GM12878 (cell line): ENCODE results near the gene VPS13C. TPM values are rescaled to one million over a fixed set of nuclear protein-coding genes. Genes with fewer than 3 reads are reported as not detected.
A peak's percentile ranks its signal among the peaks of the same experiment; 100 is the strongest.

Source experiments
- ATAC-seq: fragments of 200-7000 bp; cut with Tn5 transposase; 3 replicates; pipeline ENCODE4 v1.9.1; 2020; ENCODE audit warnings: mild to moderate bottlenecking, moderate library complexity
- BruUV-seq: library from RNA; stranded (reverse); fragments of 400-500 nt; replicated peaks from 2 replicates; lab custom pipeline; 2021; lab: Mats Ljungman, UMichigan
- CTCF ChIA-PET: fragments of 300-600 bp; sonication (Branson Sonifier 250); formaldehyde crosslinking; extraction: SDS; loops from one replicate; lab custom pipeline; 2021; ENCODE audit warnings: inconsistent platforms; lab: Yijun Ruan, JAX
- POLR2A ChIA-PET: fragments of 350-600 bp; formaldehyde crosslinking; extraction: SDS; loops from one replicate; lab custom pipeline; 2021; ENCODE audit warnings: inconsistent platforms; lab: Charles Lee
- RAD21 ChIA-PET: fragments of 300-600 bp; sonication (Branson Sonifier 250); formaldehyde crosslinking; loops from one replicate; lab custom pipeline; 2023; ENCODE audit warnings: antibody characterized with exemption; ENCODE audit not compliant: unreplicated experiment; lab: Charles Lee
- SMC1A ChIA-PET: fragments of 300-600 bp; sonication (Branson Sonifier 250); formaldehyde crosslinking; loops from one replicate; lab custom pipeline; 2023; ENCODE audit not compliant: unreplicated experiment, uncharacterized antibody; lab: Charles Lee
- DNase-seq: peaks from one replicate; pipeline ENCODE4 v3.0.0-alpha.2; 2011; ENCODE audit warnings: low read depth, low spot score
- FAIRE-seq: peaks from 3 replicates; lab custom pipeline; 2011; peaks lifted over from hg19 to GRCh38; lab: Jason Lieb, UNC
- H2AFZ ChIP-seq: 2 replicates; pipeline ENCODE4 v1.6.0; 2011; ENCODE audit warnings: low read depth, low read length, control low read depth; ENCODE audit not compliant: control insufficient read depth
- H3K27ac ChIP-seq: 2 replicates; pipeline ENCODE4 v1.5.1; 2011; ENCODE audit warnings: control low read depth; ENCODE audit not compliant: control insufficient read depth, insufficient read depth
- H3K27me3 ChIP-seq, 2 experiments: replicated peaks in 1 of 2; 2 replicates each; pipeline versions ENCODE4 v1.6.0 to v1.6.1; 2011; ENCODE audit warnings: low read length in 1 of 2; ENCODE audit not compliant: control insufficient read depth in 2 of 2, insufficient read depth in 2 of 2
- H3K36me3 ChIP-seq, 2 experiments: 2 replicates each; pipeline ENCODE4 v1.5.1; 2011; ENCODE audit warnings: low read length in 1 of 2; ENCODE audit not compliant: control insufficient read depth in 2 of 2, insufficient read depth in 2 of 2
- H3K4me1 ChIP-seq: 2 replicates; pipeline ENCODE4 v1.6.1; 2011; ENCODE audit warnings: mild to moderate bottlenecking, low read length, moderate library complexity, mixed read lengths; ENCODE audit not compliant: control insufficient read depth, insufficient read depth
- H3K4me2 ChIP-seq: 2 replicates; pipeline ENCODE4 v1.6.0; 2011; ENCODE audit warnings: control low read depth; ENCODE audit not compliant: control insufficient read depth, insufficient read depth
- H3K4me3 ChIP-seq: fragments of 200-600 bp; sonication (generic); 2 replicates; pipeline ENCODE4 v1.5.1; 2016
- H3K79me2 ChIP-seq: 2 replicates; pipeline ENCODE4 v1.6.0; 2011; ENCODE audit warnings: low read length; ENCODE audit not compliant: control insufficient read depth, insufficient read depth
- H3K9ac ChIP-seq: 2 replicates; pipeline ENCODE4 v1.8.0; 2011; ENCODE audit warnings: low read length, control low read depth, mixed read lengths; ENCODE audit not compliant: control insufficient read depth, insufficient read depth
- H3K9me3 ChIP-seq: replicated peaks from 3 replicates; pipeline ENCODE4 v1.5.1; 2011; ENCODE audit warnings: mild to moderate bottlenecking, low read length; ENCODE audit not compliant: control insufficient read depth, insufficient read depth
- H4K20me1 ChIP-seq: 2 replicates; pipeline ENCODE4 v1.6.0; 2011; ENCODE audit not compliant: control insufficient read depth, insufficient read depth
- HDGF ChIP-seq: fragments of 450-650 bp; IDR thresholded peaks from 2 replicates; pipeline ENCODE4 v1.6.1; 2016; ENCODE audit warnings: antibody characterized with exemption
- MAX ChIP-seq: IDR thresholded peaks from 2 replicates; pipeline ENCODE4 v1.6.1; 2012; ENCODE audit warnings: low read depth, low read length, improper control_type of control experiment
- MLLT1 ChIP-seq: fragments of 450-650 bp; IDR thresholded peaks from 2 replicates; pipeline ENCODE4 v1.6.1; 2016; ENCODE audit warnings: mild to moderate bottlenecking
- NBN ChIP-seq: fragments of 450-650 bp; IDR thresholded peaks from 2 replicates; pipeline ENCODE4 v1.6.1; 2016
- YY1 ChIP-seq: IDR thresholded peaks from 2 replicates; pipeline ENCODE4 v1.6.1; 2011; ENCODE audit warnings: low read depth, mild to moderate bottlenecking, low read length
- ZNF24 ChIP-seq: fragments of 450-650 bp; IDR thresholded peaks from 2 replicates; pipeline ENCODE4 v1.6.1; 2017; ENCODE audit warnings: antibody characterized with exemption, mild to moderate bottlenecking
- WGBS: methylation state at CpG from one replicate; pipeline ENCODE4 v1.1.6; 2016; ENCODE audit warnings: low lambda C conversion rate; ENCODE audit not compliant: insufficient replicate concordance, insufficient coverage; ENCODE audit errors: missing lambda C conversion rate; 5-methylcytosine and 5-hydroxymethylcytosine counted together
- in situ Hi-C: fragments of 300-500 bp; cut with MboI; formaldehyde crosslinking; loops from 9 replicates; pipeline ENCODE4 v1.14.3; 2018; ENCODE audit warnings: mixed read lengths
- intact Hi-C: fragments of 100-400 bp; cut with micrococcal nuclease; formaldehyde crosslinking; loops from one replicate; pipeline ENCODE4 v1.14.2; 2022; ENCODE audit not compliant: unreplicated experiment
- polyA plus RNA-seq, 11 experiments: library from polyadenylated mRNA; depleted of rRNA in 4 of 11; unstranded in 6 of 11; stranded (reverse) in 5 of 11; fragments of >200 nt; fragmentation: Nextera tagmentation in 4 of 11; fragmentation: Illumina TruSeq in 1 of 11; extraction: Ambion mirVana in 4 of 11; extraction: Trizol in 1 of 11; gene quantifications; 1 replicate in 1 of 11; 2 replicates in 10 of 11; pipeline versions ENCODE4 v1.2.1 to v1.2.3, GENCODE V29; 2011 to 2016; ENCODE audit warnings: inconsistent platforms in 2 of 11, missing spikeins in 2 of 11, low read depth in 1 of 11
- total RNA-seq, 4 experiments: library from RNA; depleted of rRNA in 3 of 4; stranded (reverse); fragments of >200 nt in 3 of 4; fragmentation: Illumina TruSeq in 1 of 4; extraction: Trizol in 1 of 4; gene quantifications; 2 replicates each; pipeline versions ENCODE4 v1.2.1 to v1.2.3, GENCODE V29; 2013 to 2021

VPS13C gene
- total and polyA plus RNA-seq, 10 of the 15 experiments (the other 5 are each of a cell fraction or from before 2014, with no cell fraction given) = 9.3 to 53.1 (median 31.8) TPM

- TF ChIP-seq HDGF (0 out of 2 replicates have a peak, but pooled peaks have one; percentile 51), YY1 (no peak), NBN (0 out of 2 replicates have a peak, but pooled peaks have one; percentile 19), MLLT1 (0 out of 2 replicates have a peak, but pooled peaks have one; percentile 6), MAX (no peak), ZNF24 (peak; percentile 88)
- Histone ChIP-seq H3K9ac (no peak overlapping the region), H3K79me2 (peaks cover 44% of the 10 kb centered on the region), H3K9me3 (no peaks in the 10 kb centered on the region), H4K20me1 (no peaks in the 10 kb centered on the region), H3K4me3 (no peak overlapping the region), H3K36me3 (no peaks in the 10 kb centered on the region; a peak in 1 of 4 replicates), H2AFZ (no peak overlapping the region), H3K4me2 (peak overlapping the region; percentile 50), H3K27ac (0 out of 2 replicates have a peak overlapping the region, but pooled peaks have one; percentile 42), H3K4me1 (peaks cover 15% of the 10 kb centered on the region), H3K27me3 (no peaks in the 10 kb centered on the region)
- peak; percentile 66 for ATAC-seq
- peak; percentile 73 for FAIRE-seq
- ChIA-PET SMC1A (interaction anchor here (1.1 to 1.4 kb wide), 2 partner anchors 10 to 12 kb away, joined by 4 to 11 read pairs; partner anchors contain the start of gene VPS13C), RAD21 (interaction anchor here (1.1 to 1.3 kb wide), 2 partner anchors 12 to 16 kb away, joined by 3 to 4 read pairs; no protein-coding TSS in a partner anchor), POLR2A (interaction anchor here (1.1 kb wide), 1 partner anchor 13 kb away, joined by 4 read pairs; the partner anchor contains the start of gene VPS13C), CTCF (interaction anchor here (0.6 to 1.0 kb wide), 4 partner anchors 12 to 1666 kb away, joined by 3 to 4 read pairs (median 3); partner anchors contain the start of gene VPS13C)
- in situ Hi-C loops = no loop called here
- intact Hi-C loops = no loop called here
- DNase-seq = no peak
- no TSS peak for BruUV-seq
- 46% methylated on average over 2 of the region's 2 CpGs for WGBS
Measured at GRCh38 chr15:62047282-62047827, 12.9 kb downstream of the VPS13C start.
